GM18909 (cell line): ENCODE results near the gene CMIP.
"Not testable (repeated sequence)": the region's sequence is repeated elsewhere in the genome, so short reads cannot be mapped to it uniquely, and the experiment has no call there.

Source experiments
- ATAC-seq: cut with Tn5 transposase; IDR thresholded peaks from one replicate; pipeline ENCODE4 v1.9.1; 2021; ENCODE audit warnings: mild to moderate bottlenecking; ENCODE audit not compliant: unreplicated experiment, poor library complexity

CMIP gene

GRCh38 chr16:81444448-81445121 lies at the start of gene CMIP:
Gene CMIP (plus strand): TSS chr16:81444808.
- ATAC-seq = peak; percentile 86

- no peak for ATAC-seq
These were observed 49.5 kb upstream of the CMIP start for GRCh38 chr16:81394966-81395655.

DNA sequence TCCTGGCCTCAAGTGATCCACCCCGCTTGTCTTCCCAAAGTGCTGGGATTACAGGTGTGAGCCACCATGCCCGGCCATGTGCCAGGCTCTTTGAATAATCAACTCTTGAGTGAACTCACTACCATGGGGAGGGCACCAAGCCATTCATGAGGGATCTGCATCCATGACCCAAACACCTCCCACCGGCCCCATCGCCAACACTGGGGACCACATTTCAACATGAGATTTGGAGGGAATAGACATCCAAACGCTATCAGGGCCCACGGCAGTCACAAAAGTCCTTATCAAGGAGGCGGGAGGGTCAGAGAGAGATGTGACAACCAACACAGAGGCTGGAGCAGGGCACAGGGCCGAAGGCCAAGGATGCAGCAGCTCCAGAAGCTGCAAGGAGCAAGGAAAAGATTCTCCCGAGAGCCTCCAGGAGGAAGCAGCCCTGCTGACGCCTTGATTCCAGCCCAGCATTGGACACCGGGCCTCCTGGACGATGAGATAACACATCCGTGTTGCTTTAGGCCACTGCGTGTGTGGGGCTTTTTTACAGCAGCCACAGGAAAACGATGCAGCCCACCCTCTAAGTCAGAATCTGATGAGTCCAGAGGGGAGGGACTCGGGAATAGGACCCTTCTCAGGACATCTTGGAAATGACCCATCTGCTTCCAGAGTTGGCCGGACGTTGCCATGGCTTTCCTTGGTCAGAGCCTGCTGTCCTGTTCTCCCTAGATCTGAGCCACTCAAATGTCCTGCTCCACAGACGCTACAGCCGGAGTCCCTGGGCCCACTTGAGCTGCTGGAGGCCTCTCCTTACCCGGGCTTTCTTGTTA lies 47.3 kb upstream of the CMIP start:
- ATAC-seq = no peak

DNA sequence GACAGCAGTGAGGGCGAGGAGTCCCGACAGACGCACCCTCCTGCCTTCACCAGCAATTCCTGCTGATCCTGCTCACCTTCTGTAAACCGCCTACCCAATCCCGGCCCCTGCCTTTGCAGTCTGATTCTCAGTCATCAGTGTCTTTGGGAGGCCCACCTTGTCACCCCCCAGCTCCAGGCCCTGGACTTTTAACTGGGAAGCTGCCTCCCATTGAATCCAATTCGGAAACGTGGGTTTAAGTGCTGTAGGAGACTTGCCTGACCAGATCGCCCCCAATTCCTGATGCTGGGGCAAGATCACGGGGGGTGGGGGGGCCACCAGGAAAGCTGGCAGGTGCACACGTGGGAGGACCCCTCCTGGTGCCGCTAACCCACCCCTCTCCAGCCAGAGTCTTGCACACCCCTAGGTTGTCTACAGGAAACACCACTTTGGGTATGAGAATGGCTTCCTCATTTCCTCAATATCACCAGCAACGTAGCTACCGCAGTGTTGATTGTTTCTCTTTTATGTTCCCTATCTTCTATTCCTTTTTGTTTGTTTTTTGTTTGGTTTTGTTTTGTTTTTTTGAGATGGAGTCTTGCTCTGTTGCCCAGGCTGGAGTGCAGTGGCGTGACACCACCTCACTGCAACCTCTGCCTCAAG lies 46.6 kb upstream of the CMIP start:
- no peak for ATAC-seq

GRCh38 chr16:81399909-81400308 lies 44.7 kb upstream of the CMIP start:
- no peak for ATAC-seq

- no peak for ATAC-seq
These were observed 43.3 kb upstream of the CMIP start for GRCh38 chr16:81401035-81401950.

GRCh38 chr16:81403208-81403600 lies 41.4 kb upstream of the CMIP start:
- ATAC-seq = no peak

- ATAC-seq = no peak
These were observed 40.8 kb upstream of the CMIP start for GRCh38 chr16:81403601-81404391.

- ATAC-seq = not testable (repeated sequence)
These were observed 39.6 kb upstream of the CMIP start for GRCh38 chr16:81405002-81405401.

DNA sequence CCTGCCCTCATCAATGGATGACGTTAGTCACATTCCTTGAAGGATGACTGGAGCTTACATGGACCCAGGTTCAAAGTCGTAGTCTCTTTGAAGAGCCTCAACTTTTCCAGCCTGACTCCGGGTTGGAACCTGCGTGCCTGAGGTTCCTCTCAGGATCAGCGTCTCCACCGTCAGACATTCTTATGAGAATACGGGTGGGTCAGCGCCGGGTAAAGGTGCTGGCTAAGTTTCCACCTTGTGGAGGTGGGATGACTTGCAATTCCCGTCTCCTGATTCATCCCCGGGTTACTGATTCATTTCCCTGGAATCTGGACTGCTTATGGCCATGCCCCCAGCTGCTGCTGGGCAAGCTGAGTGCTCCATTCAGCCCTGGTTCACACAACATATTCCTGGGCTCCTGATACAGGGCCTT lies 38.9 kb upstream of the CMIP start:
- ATAC-seq = no peak

- no peak for ATAC-seq
These were observed 36.1 kb upstream of the CMIP start for GRCh38 chr16:81408409-81408950.

DNA sequence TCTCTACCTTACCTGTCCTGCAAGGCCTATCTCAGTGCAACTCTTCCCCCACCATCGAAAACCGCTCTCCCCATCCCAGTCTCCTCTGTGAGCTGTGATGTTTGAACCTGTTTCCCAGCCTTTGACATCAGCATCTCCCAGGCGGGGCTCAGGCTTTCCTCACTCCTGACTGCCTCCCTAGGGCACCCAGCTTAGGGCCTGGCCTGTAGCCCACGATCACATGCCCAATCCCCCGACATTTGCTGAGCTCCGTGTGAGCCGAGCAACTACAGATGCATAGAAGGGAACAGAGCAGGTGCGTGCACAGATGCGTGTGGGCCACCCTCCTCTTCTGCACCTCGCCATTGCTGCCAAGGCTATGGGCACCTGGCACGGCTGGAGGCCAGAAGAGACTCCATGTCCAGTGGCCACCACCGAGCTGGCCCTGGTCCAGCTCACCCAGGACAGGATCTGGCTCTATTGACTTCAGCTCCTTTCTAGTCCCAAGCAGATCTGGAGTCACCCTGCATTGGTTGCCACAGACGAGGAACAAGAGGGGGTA lies 35.5 kb upstream of the CMIP start:
- ATAC-seq = no peak

GRCh38 chr16:81410643-81411293 lies 33.8 kb upstream of the CMIP start:
- no peak for ATAC-seq

DNA sequence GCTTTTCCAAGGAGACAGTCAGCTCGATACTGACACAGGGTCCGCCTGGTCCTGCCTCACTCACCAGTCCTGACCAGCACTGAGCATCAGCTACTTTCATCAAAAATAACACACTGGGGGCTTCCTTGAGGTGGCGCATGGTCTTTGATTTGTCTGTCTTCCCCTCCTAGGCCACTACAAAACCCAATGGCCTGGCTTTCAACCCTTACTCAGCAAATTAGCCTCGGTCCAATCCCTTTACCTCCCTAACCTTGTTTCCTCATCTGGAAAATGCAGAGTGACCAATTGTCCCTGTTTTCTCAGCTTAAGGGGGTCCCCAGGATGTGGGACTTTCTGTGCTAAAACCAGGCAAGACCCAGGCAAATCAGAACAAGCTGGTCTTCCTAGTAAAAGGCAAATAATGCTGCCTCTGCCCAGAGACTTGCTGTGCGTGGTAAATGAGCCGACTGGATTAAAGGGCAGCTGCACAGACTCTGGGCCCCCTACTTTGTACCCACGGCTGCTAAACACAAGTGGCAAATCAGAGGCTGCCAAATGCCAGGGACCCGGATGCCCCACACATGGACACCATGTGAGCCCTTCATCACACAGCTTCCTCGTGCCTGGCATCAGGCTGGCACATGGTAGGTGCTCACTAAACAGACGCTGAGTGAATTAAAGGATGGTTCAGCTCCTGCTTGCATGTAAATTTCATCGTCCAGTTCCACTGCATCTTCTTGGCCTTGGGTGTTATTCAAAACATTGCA lies 31.2 kb upstream of the CMIP start:
- no peak for ATAC-seq

DNA sequence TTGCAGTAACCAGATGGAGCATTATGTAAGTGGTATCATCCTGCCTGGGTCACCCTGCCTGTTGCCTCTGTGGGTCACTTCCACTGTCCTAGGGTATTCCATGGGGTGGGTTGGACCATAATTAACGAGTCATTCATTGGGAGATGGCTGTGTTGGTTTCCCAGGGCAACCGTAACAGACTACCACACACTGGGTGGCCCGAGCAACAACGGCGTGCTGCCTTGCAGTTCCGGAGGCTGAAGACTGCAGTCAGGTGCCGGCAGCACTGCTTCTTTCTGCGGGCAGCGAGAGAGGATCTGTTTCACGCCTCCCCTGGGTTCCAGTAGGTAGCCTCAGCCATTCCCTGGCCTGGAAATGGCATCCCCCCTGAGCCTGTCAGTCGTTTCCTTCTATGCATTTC lies 28.9 kb upstream of the CMIP start:
- ATAC-seq = no peak

DNA sequence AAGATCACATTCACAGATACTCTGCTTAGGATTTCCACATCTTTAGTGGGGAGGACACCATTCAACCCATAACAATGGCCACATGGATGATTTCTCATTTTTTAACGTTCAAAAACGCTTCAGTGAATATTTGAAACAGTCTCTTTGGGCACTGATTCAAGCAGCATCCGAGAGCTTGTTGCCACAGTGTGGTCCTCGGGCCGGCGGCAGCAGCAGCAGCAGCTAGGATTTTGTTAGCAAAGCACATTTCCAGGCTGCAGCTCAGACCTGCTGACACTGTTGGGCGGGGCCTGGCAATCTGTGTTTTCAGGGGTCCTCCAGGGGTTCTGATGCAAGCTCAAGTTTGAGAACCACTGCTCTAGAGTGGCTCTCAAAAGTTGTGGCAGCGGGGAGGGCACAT lies 27.9 kb upstream of the CMIP start:
- ATAC-seq = no peak

DNA sequence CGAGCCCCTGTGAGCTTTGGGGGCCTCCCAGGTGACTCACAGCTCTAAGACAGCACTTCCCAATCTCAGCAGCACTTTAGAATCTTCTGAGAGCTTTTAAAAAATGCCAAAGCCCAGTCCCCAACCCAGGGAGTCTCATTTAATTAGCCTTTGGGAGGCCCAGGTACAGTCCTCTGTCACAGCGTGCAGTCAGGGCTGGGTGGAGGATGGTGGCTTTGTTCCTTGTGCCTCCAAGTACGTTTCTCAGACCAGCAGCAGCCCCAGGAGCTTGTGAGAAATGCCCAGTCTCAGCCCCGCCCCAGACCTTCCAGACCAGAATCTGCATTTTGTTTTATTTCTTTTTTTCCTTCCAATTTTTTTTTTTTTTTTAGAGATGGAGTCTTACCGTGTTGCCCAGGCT lies 27.4 kb upstream of the CMIP start:
- no peak for ATAC-seq
